GM19397 (cell line): ENCODE results near the gene JARID2.
A peak's percentile ranks its signal among the peaks of the same experiment; 100 is the strongest.

ENCODE experiments used
- ATAC-seq: cut with Tn5 transposase; IDR thresholded peaks from one replicate; pipeline ENCODE4 v1.9.1; 2021; ENCODE audit warnings: mild to moderate bottlenecking, moderate library complexity; ENCODE audit not compliant: unreplicated experiment

JARID2 gene

GRCh38 chr6:15391500-15391899, 145.6 kb downstream of the JARID2 start:
- ATAC-seq = no peak

DNA sequence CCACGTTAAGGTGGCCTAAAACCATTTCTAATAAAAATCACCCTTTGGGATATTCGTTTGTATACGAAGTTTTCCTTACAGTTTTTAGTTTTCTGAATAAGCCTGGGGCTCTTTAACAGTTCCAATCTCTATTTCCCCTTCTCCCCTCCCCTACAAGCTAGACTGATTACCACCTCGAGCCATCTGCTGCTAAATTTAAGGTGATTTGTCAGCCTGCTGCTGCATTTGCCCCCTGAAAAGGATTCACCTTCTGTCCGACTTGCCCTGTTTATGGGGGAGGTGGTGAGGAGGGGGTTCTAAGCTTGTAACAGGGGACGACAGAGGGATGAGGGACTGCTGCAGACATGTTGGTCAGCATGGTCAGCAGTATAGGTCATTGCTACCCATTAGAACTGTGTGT, 146.3 kb downstream of the JARID2 start:
- ATAC-seq = no peak

DNA sequence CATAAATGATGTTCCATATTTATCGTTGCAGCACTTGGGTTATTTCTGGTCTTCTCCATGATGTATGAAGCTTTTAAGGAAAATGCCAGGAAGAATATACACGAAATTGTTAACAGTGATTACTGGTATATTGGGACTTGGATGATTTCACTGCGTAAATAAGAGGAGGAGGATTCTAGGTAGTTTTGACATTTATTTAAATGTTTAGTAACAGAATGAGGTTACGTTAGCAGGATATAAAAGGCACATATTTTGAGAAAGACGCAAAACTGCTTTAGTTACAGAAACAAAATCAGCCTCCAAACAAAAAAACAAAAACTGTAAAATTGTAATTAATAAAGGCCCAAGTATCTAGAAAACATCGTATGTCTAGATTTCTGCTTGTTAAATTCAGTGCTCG, 147.7 kb downstream of the JARID2 start:
- no peak for ATAC-seq

- no peak for ATAC-seq
These were observed 149.2 kb downstream of the JARID2 start for GRCh38 chr6:15395087-15395486.

DNA sequence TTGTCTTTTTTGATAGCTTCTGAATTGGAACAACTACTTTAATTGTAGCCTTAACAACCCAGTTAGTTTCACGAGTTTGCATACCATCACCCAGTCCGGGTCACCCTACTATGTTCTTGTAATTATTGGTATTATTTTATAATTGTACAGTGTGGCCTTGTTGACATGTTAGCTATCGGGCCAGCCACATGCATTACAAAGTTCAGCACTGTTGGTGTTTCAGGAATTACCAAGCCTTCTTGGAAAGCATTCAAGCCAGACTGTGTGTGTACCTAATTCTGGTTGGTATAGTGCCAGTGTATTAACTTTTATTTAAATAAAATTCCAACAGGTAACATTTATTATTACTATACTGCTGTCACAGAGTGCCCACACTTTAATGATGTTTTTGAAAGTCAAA, 150.9 kb downstream of the JARID2 start:
- ATAC-seq = no peak

DNA sequence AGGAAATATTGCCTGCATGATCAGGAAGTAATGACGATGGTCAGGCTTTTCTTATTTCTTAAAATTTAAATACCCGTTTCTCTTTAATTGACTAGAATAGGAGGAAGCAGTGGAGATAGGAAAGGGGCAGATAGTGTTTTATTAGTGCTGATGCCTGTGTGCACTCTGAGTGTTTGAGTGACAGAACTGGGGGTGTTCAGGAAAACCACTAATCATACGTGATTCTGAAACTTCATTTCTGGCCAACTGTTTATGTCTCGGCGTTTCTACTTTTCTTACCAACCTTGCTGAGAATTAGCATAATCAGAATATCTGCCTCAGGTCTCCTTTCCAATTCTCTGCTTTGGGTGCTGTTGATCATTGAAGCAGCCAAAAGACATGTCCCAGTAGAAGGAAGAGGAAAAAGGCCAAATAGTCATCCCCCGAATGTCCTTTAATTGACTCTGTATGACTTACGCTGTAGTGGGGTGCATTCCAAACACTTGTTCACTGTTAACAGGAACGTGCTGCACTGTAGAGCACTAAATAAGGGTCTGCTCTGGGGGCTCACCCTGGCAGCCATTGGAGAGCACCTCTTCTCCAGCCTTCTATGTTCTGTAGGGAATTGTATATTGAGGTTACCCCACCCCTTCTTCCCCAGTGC, 152.9 kb downstream of the JARID2 start:
- peak; percentile 51 for ATAC-seq

- ATAC-seq = no peak
These were observed 154.0 kb downstream of the JARID2 start for GRCh38 chr6:15399641-15400470.

DNA sequence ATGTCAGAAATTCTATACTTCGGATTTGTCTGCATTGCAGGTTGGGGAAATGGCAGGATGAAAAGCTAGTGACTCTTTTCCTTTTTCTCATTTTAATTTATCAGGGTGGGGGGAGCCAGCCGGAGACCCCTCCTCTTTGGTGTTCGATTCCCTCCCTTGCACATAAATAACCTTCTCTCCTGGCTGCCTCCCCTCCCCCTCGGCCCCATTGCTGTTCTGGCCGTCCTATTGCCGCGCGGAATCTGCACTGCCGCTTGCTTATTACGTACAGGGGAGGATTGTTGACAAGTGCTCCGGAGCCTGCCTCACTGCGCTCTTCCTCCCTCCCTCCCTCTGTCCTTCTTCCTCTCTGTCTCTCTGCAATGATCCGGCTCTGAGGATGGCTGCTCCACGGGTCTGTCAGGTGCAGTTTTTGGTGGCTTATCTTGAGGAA, 154.7 kb downstream of the JARID2 start:
- no peak for ATAC-seq

DNA sequence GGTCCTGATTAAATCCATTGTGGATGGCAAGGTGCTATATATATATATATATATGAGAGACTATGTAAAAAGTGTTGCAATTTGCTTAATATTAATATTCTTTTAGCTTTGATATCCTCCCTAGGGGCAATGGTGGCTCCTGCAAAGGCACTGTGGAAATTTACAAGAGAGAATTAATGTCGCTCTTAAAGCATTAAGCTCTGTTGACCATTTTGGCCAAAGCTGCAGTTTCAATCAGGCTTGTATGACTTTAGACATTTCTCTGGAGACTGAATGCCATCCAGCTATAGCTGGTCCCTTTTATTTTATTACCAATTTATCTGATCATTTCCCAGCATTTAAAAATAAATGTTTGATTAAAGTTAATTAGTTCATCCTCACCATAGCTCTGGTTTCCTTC, 155.3 kb downstream of the JARID2 start:
- no peak for ATAC-seq

- no peak for ATAC-seq
These were observed 155.9 kb downstream of the JARID2 start for GRCh38 chr6:15401769-15402250.

- ATAC-seq = no peak
These were observed 156.7 kb downstream of the JARID2 start for GRCh38 chr6:15402406-15403045.

DNA sequence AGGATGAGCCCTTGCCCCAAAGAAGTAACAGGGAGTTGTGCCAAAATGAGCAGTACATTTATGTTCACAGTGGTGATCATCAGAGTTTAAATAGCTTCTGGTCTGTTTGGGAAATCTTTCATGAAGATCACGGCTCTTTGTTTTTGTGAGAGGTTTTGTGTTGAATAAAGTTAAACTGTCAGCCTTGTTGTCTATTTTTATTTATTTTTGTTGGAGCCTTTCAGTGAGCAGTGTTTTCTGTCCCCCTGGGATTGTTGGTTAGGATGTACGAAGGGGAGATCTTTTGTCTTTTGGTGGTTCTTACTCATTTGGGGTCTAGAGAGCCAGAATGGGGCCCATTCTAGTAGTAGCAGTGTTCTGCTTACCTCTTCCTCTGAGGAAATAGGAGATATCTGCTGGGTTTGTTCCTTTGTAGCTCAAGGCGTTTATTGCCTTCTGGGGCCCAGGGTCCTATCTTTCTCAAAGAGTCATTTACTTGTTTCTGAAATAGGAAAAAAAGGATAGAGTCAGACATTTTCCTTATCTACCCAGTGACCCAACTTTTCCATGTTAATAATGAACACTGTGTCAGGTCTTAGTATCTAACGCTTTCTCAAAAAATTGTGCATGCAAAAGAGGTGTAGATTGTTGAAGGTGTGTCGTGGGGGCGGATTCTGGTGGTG, 157.4 kb downstream of the JARID2 start:
- no peak for ATAC-seq

DNA sequence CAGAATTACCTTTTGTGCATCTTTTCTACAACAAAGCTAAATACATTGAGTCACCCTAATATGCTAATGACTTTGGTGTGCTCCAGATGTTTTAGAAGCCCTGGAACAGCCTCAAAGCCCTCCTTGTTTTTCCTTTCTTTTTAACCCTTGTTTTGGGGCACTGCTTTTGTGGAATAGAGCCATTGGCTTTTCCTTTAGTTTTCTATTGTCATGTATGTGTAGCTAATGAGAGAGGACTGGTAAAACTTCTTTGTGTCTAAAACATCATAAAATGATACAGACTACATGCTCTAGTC, 158.8 kb downstream of the JARID2 start:
- ATAC-seq = no peak

DNA sequence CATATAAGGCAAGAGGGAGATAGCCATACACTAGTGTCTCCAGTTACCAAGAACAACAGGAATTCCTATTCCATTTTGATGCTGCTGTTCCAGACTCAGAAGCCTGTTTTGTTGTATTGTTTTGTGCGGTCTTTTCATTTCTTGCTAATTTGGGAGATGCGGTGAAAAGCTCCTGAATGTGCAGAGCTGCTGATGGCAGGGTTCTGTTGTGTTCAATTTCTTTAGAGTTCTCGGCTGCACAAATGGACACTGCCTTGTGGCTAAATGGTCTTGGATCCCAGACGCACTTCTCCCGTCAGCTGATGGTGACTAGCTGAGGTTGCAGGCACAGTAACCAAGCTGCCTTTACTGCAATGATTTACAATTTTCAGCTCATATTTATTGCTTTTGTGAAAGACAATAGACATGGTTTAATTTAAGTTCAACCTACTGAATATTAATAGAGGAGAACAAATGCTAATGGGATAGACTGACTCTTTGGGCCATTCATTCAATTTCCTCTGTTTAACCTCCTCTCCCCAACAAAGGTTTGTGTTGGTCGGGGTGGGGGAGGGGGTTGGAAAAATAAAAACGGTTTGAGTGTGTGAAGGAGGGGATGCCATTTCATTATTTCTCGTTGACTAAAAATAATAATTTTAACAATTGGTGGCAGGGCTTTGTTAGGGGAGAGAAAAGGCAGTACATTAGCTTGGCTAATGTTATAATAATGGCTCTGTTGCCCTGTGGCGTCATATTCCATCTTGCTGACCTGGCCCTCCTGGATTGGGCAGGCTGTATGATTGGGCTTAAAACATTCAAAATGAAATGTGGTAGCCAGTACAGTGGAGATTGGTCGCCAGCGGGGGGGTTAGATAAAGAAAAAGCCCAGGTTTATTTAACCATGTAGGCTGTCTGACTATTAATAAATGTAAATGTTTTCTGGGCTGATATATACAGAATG, 159.5 kb downstream of the JARID2 start:
- ATAC-seq = no peak

DNA sequence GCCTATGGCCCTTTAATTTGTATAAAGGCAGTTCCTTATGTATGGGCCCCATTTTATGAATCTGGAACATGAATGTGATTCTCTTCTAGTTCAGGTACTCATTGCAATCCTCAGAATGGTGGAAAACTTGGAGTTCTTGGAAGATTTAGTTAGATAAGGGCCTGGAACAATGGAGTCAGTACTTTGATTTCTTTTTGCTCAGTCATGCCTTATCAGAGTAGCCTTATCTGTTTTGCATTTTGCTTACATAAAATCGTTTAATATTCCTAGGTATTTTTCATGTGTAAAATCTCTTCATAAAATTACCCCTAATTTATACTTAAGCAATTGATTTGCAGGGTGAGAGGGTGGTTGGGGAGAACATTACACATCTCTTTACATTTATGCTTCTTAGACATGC, 160.6 kb downstream of the JARID2 start:
- ATAC-seq = no peak

DNA sequence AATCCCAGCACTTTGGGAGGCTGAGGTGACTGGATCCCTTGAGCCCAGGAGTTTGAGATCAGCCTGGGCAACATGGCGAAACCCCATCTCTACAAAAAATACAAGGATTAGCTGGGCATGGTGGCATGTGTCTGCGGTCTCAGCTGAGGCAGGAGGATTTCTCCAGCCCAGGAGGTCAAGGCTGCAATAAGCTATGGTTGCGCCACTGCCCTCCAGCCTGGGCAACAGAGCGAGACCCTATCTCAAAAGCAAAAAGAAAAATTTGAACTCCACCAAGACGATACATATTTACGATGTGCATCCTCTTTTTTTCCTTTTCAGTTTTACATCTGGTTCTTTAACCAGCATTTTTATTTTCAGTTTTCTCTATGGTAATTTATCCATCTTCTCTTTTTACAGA, 162.1 kb downstream of the JARID2 start:
- no peak for ATAC-seq

- ATAC-seq = no peak
These were observed 162.9 kb downstream of the JARID2 start for GRCh38 chr6:15408758-15409157.

GRCh38 chr6:15409301-15410125, 163.6 kb downstream of the JARID2 start:
- no peak for ATAC-seq

DNA sequence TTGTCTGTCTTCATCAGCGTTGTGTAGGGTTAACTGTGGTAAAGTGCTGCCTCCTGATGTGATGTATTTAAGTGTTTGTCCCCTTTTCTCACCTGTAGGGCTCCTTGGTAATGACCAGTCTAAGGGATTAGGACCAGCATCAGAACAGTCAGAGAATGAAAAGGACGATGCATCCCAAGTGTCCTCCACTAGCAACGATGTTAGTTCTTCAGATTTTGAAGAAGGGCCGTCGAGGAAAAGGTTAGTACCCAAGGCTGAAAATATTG, 164.2 kb downstream of the JARID2 start:
- ATAC-seq = no peak

DNA sequence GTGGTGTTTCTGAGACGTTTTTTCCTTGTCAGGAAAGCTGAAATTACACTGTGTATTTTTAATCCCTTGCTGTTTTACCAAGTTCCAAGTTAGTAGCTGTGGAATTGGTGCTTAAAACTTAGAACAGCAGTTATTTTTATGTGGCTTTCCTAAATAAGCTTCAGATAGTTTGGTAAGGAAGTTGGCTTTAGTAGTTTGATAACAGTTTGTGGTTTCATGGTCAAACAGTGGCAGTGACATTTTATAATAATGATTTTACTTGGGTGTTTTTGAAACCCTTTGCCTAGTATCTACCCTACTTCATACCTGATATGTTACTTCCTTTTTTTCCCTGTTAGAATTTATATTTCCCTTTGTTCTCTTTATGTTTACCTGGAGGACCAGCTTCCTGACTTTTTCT, 164.9 kb downstream of the JARID2 start:
- ATAC-seq = no peak
